HepG2 (cell line): ENCODE measurements around the gene MSI2. TPM values are rescaled to one million over a fixed set of nuclear protein-coding genes. Genes with fewer than 3 reads are reported as not detected.

Experiments used
- ATAC-seq: fragments of 200-7000 bp; cut with Tn5 transposase; 3 replicates; pipeline ENCODE4 v1.9.1; 2020; ENCODE audit warnings: mild to moderate bottlenecking, moderate library complexity
- BruUV-seq: library from RNA; stranded (reverse); fragments of 400-500 nt; replicated peaks from 2 replicates; lab custom pipeline; 2021; lab: Mats Ljungman, UMichigan
- CTCF ChIA-PET: fragments of 300-600 bp; formaldehyde crosslinking; extraction: SDS; loops from one replicate; lab custom pipeline; 2021; ENCODE audit warnings: low total read pairs, inconsistent platforms, low intra/inter-chr PET ratio; lab: Yijun Ruan, JAX
- POLR2A ChIA-PET: fragments of 350-600 bp; sonication (Branson Sonifier 250); formaldehyde crosslinking; loops from one replicate; lab custom pipeline; 2020; ENCODE audit warnings: antibody characterized with exemption, inconsistent platforms; lab: Yijun Ruan, JAX
- DNase-seq: peaks from one replicate; pipeline ENCODE4 v3.0.0-alpha.2; 2015; ENCODE audit warnings: low spot score
- FAIRE-seq: peaks from 3 replicates; lab custom pipeline; 2011; peaks lifted over from hg19 to GRCh38; lab: Jason Lieb, UNC
- H2AFZ ChIP-seq: one replicate; pipeline ENCODE4 v1.6.1; 2011; ENCODE audit warnings: low read length, inconsistent platforms
- H3K27ac ChIP-seq: fragments of 300-600 bp; 3 replicates; pipeline ENCODE4 v1.8.0; 2011; ENCODE audit warnings: mixed run types, mild to moderate bottlenecking, mixed read lengths, low read length, inconsistent platforms; ENCODE audit not compliant: insufficient read depth; ENCODE audit errors: extremely low read length
- H3K27me3 ChIP-seq, 2 experiments: fragments of 200-600 bp in 1 of 2; 2 replicates in 1 of 2; 3 replicates in 1 of 2; pipeline versions ENCODE4 v1.6.0 to v1.8.0; 2011; ENCODE audit warnings: low read length in 2 of 2, mild to moderate bottlenecking in 2 of 2, moderate library complexity in 2 of 2, inconsistent platforms in 1 of 2; ENCODE audit not compliant: insufficient read depth in 2 of 2, control insufficient read depth in 1 of 2
- H3K36me3 ChIP-seq, 2 experiments: fragments of 200-600 bp in 1 of 2; replicated peaks in 1 of 2; 2 replicates in 1 of 2; 3 replicates in 1 of 2; pipeline versions ENCODE4 v1.5.1 to v1.8.0; 2011; ENCODE audit warnings: low read length in 2 of 2, inconsistent platforms in 1 of 2; ENCODE audit not compliant: insufficient read depth in 2 of 2, control insufficient read depth in 1 of 2
- H3K4me1 ChIP-seq: 2 replicates; pipeline ENCODE4 v1.5.1; 2012; ENCODE audit warnings: low read length, inconsistent platforms; ENCODE audit not compliant: insufficient read depth
- H3K4me2 ChIP-seq: 2 replicates; pipeline ENCODE4 v1.6.0; 2011; ENCODE audit warnings: low read depth, low read length, inconsistent platforms
- H3K4me3 ChIP-seq, 3 experiments: fragments of 200-600 bp in 1 of 3; sonication (generic), shearing (Covaris generic) in 1 of 3; replicated peaks in 1 of 3; 2 replicates each; pipeline ENCODE4 v1.5.1; 2011 to 2016; ENCODE audit warnings: low read length in 3 of 3, inconsistent platforms in 2 of 3, low read depth in 2 of 3, mild to moderate bottlenecking in 2 of 3, control low read depth in 1 of 3, mixed read lengths in 1 of 3; ENCODE audit not compliant: insufficient read depth in 1 of 3
- H3K79me2 ChIP-seq: one replicate; pipeline ENCODE4 v1.6.1; 2011; ENCODE audit warnings: low read length, inconsistent platforms; ENCODE audit not compliant: insufficient read depth
- H3K9ac ChIP-seq: 2 replicates; pipeline ENCODE4 v1.6.0; 2011; ENCODE audit warnings: mild to moderate bottlenecking, low read depth, low read length, inconsistent platforms; ENCODE audit not compliant: insufficient read depth
- H3K9me3 ChIP-seq: 2 replicates; pipeline ENCODE4 v1.5.1; 2012; ENCODE audit warnings: mild to moderate bottlenecking, low read length
- H4K20me1 ChIP-seq: 2 replicates; pipeline ENCODE4 v1.6.0; 2011; ENCODE audit warnings: inconsistent platforms, mild to moderate bottlenecking, low read length, moderate library complexity; ENCODE audit not compliant: insufficient read depth
- AHR ChIP-seq: IDR thresholded peaks from 2 replicates; pipeline ENCODE4 v1.6.1; 2018; ENCODE audit warnings: missing genetic modification reagents, missing compliant biosample characterization
- EHMT2 ChIP-seq: fragments of 200-600 bp; sonication (generic); IDR thresholded peaks from 2 replicates; pipeline ENCODE4 v1.7.0; 2017; ENCODE audit warnings: antibody characterized with exemption, low read depth, low read length, borderline replicate concordance
- HIVEP1 ChIP-seq: sonication (generic); formaldehyde crosslinking; IDR thresholded peaks from 2 replicates; pipeline ENCODE4 v1.4.0; 2020; ENCODE audit warnings: mild to moderate bottlenecking, missing genetic modification reagents
- HOXA3 ChIP-seq: sonication (generic); formaldehyde crosslinking; IDR thresholded peaks from 2 replicates; pipeline ENCODE4 v1.5.0; 2020; ENCODE audit warnings: missing genetic modification reagents
- MEF2D ChIP-seq: sonication (generic); formaldehyde crosslinking; IDR thresholded peaks from 2 replicates; pipeline ENCODE4 v1.5.1; 2020; ENCODE audit warnings: mild to moderate bottlenecking, missing genetic modification reagents
- MXD4 ChIP-seq: IDR thresholded peaks from 2 replicates; pipeline ENCODE4 v1.6.1; 2016; ENCODE audit warnings: mild to moderate bottlenecking, missing biosample characterization, missing genetic modification reagents
- SP1 ChIP-seq, 2 experiments: fragments of 450-650 bp in 1 of 2; sonication (generic) in 1 of 2; formaldehyde crosslinking in 1 of 2; IDR thresholded peaks; 2 replicates each; pipeline versions ENCODE4 v1.4.0 to v1.6.1; 2016 to 2020; ENCODE audit warnings: missing genetic modification reagents in 1 of 2
- SP5 ChIP-seq: IDR thresholded peaks from 2 replicates; pipeline ENCODE4 v1.6.1; 2016; ENCODE audit warnings: low read depth, borderline replicate concordance
- SUZ12 ChIP-seq: fragments of 150-350 bp; IDR thresholded peaks from 2 replicates; pipeline ENCODE4 v1.6.1; 2014; ENCODE audit warnings: low read depth, low read length
- TRIM24 ChIP-seq: sonication (generic); formaldehyde crosslinking; IDR thresholded peaks from 2 replicates; pipeline ENCODE4 v1.8.0; 2022; ENCODE audit warnings: mild to moderate bottlenecking, missing genetic modification reagents
- ZNF562 ChIP-seq: sonication (generic); formaldehyde crosslinking; IDR thresholded peaks from 2 replicates; pipeline ENCODE4 v1.8.0; 2022; ENCODE audit warnings: missing genetic modification reagents, borderline replicate concordance
- ZNF644 ChIP-seq: IDR thresholded peaks from 2 replicates; pipeline ENCODE4 v1.6.1; 2016; ENCODE audit warnings: low read depth
- ZNF660 ChIP-seq: sonication (generic); formaldehyde crosslinking; IDR thresholded peaks from 2 replicates; pipeline ENCODE4 v1.5.1; 2020; ENCODE audit warnings: mild to moderate bottlenecking, low read depth, missing genetic modification reagents, borderline replicate concordance
- ZNF83 ChIP-seq: sonication (generic); formaldehyde crosslinking; IDR thresholded peaks from 2 replicates; pipeline ENCODE4 v1.4.0; 2020; ENCODE audit warnings: missing genetic modification reagents, mild to moderate bottlenecking, borderline replicate concordance
- ZSCAN29 ChIP-seq: sonication (generic); formaldehyde crosslinking; conservative IDR thresholded peaks from 2 replicates; pipeline ENCODE4 v1.4.0; 2020; ENCODE audit warnings: mild to moderate bottlenecking, missing genetic modification reagents
- WGBS: methylation state at CpG from one replicate; pipeline ENCODE4 v1.1.6; 2017; ENCODE audit warnings: low lambda C conversion rate; 5-methylcytosine and 5-hydroxymethylcytosine counted together
- in situ Hi-C: cut with HindIII; loops from 2 replicates; pipeline ENCODE4 v1.10.0; 2017; ENCODE audit warnings: low pct_unique_long_range_greater_than_20kb; ENCODE audit not compliant: extremely low pct_ligation_motif_present
- intact Hi-C: fragments of 100-400 bp; cut with micrococcal nuclease; formaldehyde crosslinking; loops from one replicate; pipeline ENCODE4 v1.10.0; 2022; ENCODE audit not compliant: unreplicated experiment
- polyA plus RNA-seq, 8 experiments: library from polyadenylated mRNA; depleted of rRNA in 3 of 8; stranded (reverse) in 7 of 8; unstranded in 1 of 8; fragments of >200 nt; fragmentation: Illumina TruSeq in 4 of 8; extraction: Trizol in 4 of 8; gene quantifications; 2 replicates each; pipeline versions ENCODE4 v1.2.1 to v1.2.3, GENCODE V29; 2011 to 2016; ENCODE audit warnings: low read depth in 4 of 8, missing spikeins in 1 of 8, mixed read lengths in 1 of 8; ENCODE audit not compliant: insufficient read depth in 1 of 8
- total RNA-seq, 5 experiments: library from RNA; depleted of rRNA; stranded (reverse); fragments of >200 nt; fragmentation: Illumina TruSeq; extraction: Trizol; gene quantifications; 2 replicates each; pipeline ENCODE4 v1.2.3, GENCODE V29; 2016; ENCODE audit warnings: low read depth in 1 of 5
- TF ChIP-seq, protein P1 (sequence below): sonication (generic); formaldehyde crosslinking; IDR thresholded peaks from 2 replicates; pipeline ENCODE4 v1.4.0; 2020; ENCODE audit warnings: mild to moderate bottlenecking, missing genetic modification reagents

MSI2 gene
- total and polyA plus RNA-seq, 2 of the 13 experiments (the other 11 are each of a cell fraction or from before 2014, with no cell fraction given): 77.5 to 78.4 TPM

DNA sequence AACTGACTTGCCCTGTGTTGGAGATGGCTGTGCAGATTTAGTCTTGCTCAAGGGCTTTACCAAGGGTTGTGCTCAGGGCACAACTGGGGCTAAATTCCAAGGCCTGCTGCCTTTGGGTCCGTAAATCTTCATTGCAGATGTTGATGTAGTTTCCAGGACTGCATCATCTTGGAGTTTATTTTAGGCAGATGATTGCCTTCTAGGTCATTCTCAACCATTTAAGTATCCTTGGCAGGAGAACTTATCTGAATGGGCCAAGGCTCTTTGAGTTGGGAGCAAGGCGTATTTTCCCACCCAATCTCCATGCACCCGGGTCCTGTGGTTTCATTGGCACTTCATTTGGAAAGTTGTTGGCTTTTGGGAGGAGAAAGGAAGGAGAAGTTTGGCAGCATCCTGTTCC lies 200.3 kb downstream of the MSI2 start:
- WGBS: 97% methylated on average over 3 of the region's 3 CpGs
- Histone ChIP-seq H3K27ac (no peak overlapping the region), H3K79me2 (peaks cover 5% of the 10 kb centered on the region), H3K9ac (no peak overlapping the region), H2AFZ (no peak overlapping the region), H3K36me3 (peaks cover 3 to 19% of the 10 kb centered on the region in 2 experiments; a peak in 2 of 5 replicates), H3K4me1 (peaks cover 34% of the 10 kb centered on the region), H3K9me3 (no peaks in the 10 kb centered on the region), H3K27me3 (no peaks in the 10 kb centered on the region), H3K4me3 (no peak overlapping the region), H3K4me2 (no peak overlapping the region), H4K20me1 (no peaks in the 10 kb centered on the region)
- in situ Hi-C loops (loop anchor here (5.0 kb wide), 1 partner anchor 106 kb away; no protein-coding TSS in a partner anchor), intact Hi-C loops (loop anchor here (5.0 kb wide), 3 partner anchors 84 to 216 kb away; no protein-coding TSS in a partner anchor)
- BruUV-seq: no TSS peak
- CTCF ChIA-PET: no interaction called here
- no peak for TF ChIP-seq MEF2D (CRISPR knock-in tag)
- TF ChIP-seq ZNF660 (CRISPR knock-in tag): no peak
- no peak for TF ChIP-seq HIVEP1 (CRISPR knock-in tag)
- TF ChIP-seq ZSCAN29 (CRISPR knock-in tag): no peak
- TF ChIP-seq AHR: no peak
- no peak for TF ChIP-seq ZNF644 (CRISPR knock-in tag)
- no peak for TF ChIP-seq ZNF562 (CRISPR knock-in tag)
- TF ChIP-seq ZNF83 (CRISPR knock-in tag): no peak
- no peak for TF ChIP-seq SUZ12
- no peak for TF ChIP-seq MXD4
- no peak for TF ChIP-seq TRIM24
- no peak for TF ChIP-seq SP1 (IDR thresholded peaks at IDR 0.05)
- TF ChIP-seq SP1 (CRISPR knock-in tag; IDR thresholded peaks at IDR 0.05): no peak
- TF ChIP-seq, protein P1, sequence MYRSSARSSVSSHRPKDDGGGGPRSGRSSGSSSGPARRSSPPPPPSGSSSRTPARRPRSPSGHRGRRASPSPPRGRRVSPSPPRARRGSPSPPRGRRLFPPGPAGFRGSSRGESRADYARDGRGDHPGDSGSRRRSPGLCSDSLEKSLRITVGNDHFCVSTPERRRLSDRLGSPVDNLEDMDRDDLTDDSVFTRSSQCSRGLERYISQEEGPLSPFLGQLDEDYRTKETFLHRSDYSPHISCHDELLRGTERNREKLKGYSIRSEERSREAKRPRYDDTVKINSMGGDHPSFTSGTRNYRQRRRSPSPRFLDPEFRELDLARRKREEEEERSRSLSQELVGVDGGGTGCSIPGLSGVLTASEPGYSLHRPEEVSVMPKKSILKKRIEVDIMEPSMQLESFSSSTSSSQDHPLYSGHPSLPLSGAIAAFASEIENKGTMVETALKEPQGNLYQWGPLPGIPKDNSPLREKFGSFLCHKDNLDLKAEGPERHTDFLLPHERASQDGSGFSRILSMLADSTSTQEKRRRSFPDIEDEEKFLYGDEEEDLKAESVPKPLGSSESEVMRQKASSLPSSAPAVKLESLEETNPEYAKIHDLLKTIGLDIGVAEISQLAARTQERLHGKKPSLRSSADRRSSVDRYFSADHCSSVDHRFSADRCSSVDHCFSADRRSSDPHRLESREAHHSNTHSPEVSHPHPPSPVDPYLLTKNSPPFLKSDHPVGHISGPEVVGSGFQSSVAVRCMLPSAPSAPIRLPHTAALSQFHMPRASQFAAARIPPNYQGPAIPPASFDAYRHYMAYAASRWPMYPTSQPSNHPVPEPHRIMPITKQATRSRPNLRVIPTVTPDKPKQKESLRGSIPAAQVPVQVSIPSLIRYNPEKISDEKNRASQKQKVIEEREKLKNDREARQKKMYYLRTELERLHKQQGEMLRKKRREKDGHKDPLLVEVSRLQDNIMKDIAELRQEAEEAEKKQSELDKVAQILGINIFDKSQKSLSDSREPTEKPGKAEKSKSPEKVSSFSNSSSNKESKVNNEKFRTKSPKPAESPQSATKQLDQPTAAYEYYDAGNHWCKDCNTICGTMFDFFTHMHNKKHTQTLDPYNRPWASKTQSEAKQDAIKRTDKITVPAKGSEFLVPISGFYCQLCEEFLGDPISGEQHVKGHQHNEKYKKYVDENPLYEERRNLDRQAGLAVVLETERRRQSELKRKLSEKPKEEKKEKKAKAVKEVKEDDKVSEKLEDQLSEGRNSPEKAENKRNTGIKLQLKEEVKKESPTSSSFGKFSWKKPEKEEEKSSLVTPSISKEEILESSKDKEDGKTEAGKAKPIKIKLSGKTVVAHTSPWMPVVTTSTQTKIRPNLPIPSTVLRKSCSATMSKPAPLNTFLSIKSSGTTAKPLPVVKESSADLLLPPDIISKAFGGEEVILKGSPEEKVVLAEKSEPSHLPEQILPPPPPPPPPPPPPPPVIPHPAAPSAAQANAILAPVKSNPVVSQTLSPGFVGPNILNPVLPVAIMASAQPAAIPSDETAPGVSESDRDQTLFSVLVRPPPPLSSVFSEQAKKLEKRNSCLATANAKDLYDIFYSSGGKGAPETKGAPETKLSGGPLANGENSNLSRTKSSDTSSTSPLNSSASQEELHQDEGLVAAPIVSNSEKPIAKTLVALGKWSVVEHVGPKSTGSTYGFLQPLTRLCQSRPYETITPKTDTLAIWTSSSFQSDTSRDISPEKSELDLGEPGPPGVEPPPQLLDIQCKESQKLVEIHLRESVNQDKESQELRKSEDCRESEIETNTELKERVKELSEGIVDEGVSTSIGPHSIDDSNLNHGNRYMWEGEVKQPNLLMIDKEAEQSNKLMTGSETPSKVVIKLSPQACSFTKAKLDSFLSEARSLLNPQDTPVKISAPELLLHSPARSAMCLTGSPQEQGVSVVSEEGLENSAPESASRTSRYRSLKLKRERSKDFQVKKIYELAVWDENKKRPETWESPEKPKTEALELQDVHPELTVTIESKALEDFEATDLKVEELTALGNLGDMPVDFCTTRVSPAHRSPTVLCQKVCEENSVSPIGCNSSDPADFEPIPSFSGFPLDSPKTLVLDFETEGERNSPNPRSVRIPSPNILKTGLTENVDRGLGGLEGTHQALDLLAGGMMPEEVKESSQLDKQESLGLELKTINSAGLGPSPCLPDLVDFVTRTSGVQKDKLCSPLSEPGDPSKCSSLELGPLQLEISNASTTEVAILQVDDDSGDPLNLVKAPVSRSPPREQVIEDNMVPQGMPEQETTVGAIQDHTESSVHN (CRISPR knock-in tag): no peak
- no peak for TF ChIP-seq SP5 (CRISPR knock-in tag)
- no peak for TF ChIP-seq HOXA3 (CRISPR knock-in tag)
- TF ChIP-seq EHMT2: no peak
- FAIRE-seq (no peak), DNase-seq (no peak), ATAC-seq (no peak)
- POLR2A ChIA-PET: interaction anchor here (1.5 kb wide), 1 partner anchor 49 kb away, joined by 4 read pairs; no protein-coding TSS in a partner anchor
